GM12801 (cell line): ENCODE data around the gene CD226.

ENCODE experiments used
- CTCF ChIP-seq: IDR thresholded peaks from one replicate; pipeline ENCODE4 v1.5.1; 2011; ENCODE audit warnings: control low read depth; ENCODE audit not compliant: insufficient read length; ENCODE audit errors: extremely low read depth

Gene CD226

GRCh38 chr18:69838620-69839411 is 108.9 kb downstream of the CD226 start:
- TF ChIP-seq CTCF = no peak

GRCh38 chr18:69838003-69838402 is 109.7 kb downstream of the CD226 start:
- no peak for TF ChIP-seq CTCF

GRCh38 chr18:69830189-69830588 is 117.5 kb downstream of the CD226 start:
- TF ChIP-seq CTCF = no peak

- TF ChIP-seq CTCF = no peak
These were observed 127.1 kb downstream of the CD226 start for GRCh38 chr18:69820538-69820937.

GRCh38 chr18:69819460-69819859 is 128.2 kb downstream of the CD226 start:
- no peak for TF ChIP-seq CTCF

GRCh38 chr18:69817335-69817940 is 130.2 kb downstream of the CD226 start:
- no peak for TF ChIP-seq CTCF

- no peak for TF ChIP-seq CTCF
These were observed 132.8 kb downstream of the CD226 start for GRCh38 chr18:69814861-69815385.
